ENCODE measurements around the gene OR1F1. TPM values are rescaled to one million over a fixed set of nuclear protein-coding genes. Genes with fewer than 3 reads are reported as not detected.

OR1F1 gene
- total RNA-seq, 1 experiment from 2014 or later = 0.26 TPM

GRCh38 chr16:3145151-3145550, 42.9 kb upstream of the OR1F1 start:
- Histone ChIP-seq H3K27me3 (ENCODE audit: control insufficient read depth, insufficient read depth, low read length) (no peaks in the 10 kb centered on the region), H3K27ac (ENCODE audit: low read length) (no peak overlapping the region), H3K4me3 (ENCODE audit: low read depth in 2 of 2, low read length in 2 of 2) (no peak overlapping the region), H3K36me3 (ENCODE audit: control insufficient read depth, insufficient read depth, low read length) (peaks cover 2% of the 10 kb centered on the region; the same call in 1 of the 2 replicates), H3K4me1 (ENCODE audit: control insufficient read depth, insufficient read depth, low read length) (peaks cover 10% of the 10 kb centered on the region; the same call in 1 of the 2 replicates), H3K9me3 (ENCODE audit: control insufficient read depth, insufficient read depth, low read depth, low read length) (no peaks in the 10 kb centered on the region)
- no peak for DNase-seq (ENCODE audit: low read depth, low spot score)
- ATAC-seq = no peak
- TF ChIP-seq, protein P1, sequence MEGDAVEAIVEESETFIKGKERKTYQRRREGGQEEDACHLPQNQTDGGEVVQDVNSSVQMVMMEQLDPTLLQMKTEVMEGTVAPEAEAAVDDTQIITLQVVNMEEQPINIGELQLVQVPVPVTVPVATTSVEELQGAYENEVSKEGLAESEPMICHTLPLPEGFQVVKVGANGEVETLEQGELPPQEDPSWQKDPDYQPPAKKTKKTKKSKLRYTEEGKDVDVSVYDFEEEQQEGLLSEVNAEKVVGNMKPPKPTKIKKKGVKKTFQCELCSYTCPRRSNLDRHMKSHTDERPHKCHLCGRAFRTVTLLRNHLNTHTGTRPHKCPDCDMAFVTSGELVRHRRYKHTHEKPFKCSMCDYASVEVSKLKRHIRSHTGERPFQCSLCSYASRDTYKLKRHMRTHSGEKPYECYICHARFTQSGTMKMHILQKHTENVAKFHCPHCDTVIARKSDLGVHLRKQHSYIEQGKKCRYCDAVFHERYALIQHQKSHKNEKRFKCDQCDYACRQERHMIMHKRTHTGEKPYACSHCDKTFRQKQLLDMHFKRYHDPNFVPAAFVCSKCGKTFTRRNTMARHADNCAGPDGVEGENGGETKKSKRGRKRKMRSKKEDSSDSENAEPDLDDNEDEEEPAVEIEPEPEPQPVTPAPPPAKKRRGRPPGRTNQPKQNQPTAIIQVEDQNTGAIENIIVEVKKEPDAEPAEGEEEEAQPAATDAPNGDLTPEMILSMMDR (IDR thresholded peaks at IDR 0.05) = no peak
- TF ChIP-seq POLR2AphosphoS5 (IDR thresholded peaks at IDR 0.05; ENCODE audit: low read depth, low read length) (no peak), SIN3A (IDR thresholded peaks at IDR 0.05; ENCODE audit: borderline replicate concordance, insufficient read depth, low read depth, low read length) (no peak), TCF7L2 (IDR thresholded peaks at IDR 0.05; ENCODE audit: low read depth, low read length) (no peak)
- TF ChIP-seq, protein P2, sequence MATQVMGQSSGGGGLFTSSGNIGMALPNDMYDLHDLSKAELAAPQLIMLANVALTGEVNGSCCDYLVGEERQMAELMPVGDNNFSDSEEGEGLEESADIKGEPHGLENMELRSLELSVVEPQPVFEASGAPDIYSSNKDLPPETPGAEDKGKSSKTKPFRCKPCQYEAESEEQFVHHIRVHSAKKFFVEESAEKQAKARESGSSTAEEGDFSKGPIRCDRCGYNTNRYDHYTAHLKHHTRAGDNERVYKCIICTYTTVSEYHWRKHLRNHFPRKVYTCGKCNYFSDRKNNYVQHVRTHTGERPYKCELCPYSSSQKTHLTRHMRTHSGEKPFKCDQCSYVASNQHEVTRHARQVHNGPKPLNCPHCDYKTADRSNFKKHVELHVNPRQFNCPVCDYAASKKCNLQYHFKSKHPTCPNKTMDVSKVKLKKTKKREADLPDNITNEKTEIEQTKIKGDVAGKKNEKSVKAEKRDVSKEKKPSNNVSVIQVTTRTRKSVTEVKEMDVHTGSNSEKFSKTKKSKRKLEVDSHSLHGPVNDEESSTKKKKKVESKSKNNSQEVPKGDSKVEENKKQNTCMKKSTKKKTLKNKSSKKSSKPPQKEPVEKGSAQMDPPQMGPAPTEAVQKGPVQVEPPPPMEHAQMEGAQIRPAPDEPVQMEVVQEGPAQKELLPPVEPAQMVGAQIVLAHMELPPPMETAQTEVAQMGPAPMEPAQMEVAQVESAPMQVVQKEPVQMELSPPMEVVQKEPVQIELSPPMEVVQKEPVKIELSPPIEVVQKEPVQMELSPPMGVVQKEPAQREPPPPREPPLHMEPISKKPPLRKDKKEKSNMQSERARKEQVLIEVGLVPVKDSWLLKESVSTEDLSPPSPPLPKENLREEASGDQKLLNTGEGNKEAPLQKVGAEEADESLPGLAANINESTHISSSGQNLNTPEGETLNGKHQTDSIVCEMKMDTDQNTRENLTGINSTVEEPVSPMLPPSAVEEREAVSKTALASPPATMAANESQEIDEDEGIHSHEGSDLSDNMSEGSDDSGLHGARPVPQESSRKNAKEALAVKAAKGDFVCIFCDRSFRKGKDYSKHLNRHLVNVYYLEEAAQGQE (IDR thresholded peaks at IDR 0.05; ENCODE audit: insufficient read depth in 1 of 2, low read depth in 2 of 2, low read length in 1 of 2) = no peak
- in situ Hi-C loops (cut with HindIII; ENCODE audit: low pct_unique_long_range_greater_than_20kb, low sequenced_read_pairs) = no loop called here
- CTCF ChIA-PET = no interaction called here
- POLR2A ChIA-PET = interaction anchor here (0.6 kb wide), 1 partner anchor 70 kb away, joined by 3 read pairs; no protein-coding TSS in a partner anchor
- intact Hi-C loops (cut with micrococcal nuclease; ENCODE audit: unreplicated experiment) = no loop called here
- BruUV-seq (replicated peaks) = no TSS peak

DNA sequence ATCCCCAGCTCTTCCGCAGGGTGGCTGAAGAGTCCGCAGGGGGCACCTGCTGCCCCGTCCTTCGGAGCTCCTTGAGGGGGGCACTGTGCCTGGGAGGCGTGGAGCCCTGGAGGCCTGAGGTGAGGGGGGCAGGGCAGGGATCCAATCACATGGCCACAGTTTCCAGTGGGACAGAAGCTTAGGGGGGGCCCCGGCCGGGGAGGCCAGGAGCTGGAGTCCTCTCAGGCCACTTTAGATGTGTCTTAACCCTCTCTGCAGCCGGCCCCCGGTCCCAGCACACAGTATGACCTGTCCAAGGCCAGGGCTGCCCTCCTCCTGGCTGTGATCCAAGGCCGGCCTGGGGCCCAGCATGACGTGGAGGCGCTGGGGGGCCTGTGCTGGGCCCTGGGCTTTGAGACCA, 42.3 kb upstream of the OR1F1 start:
- ATAC-seq (no peak), DNase-seq (ENCODE audit: low read depth, low spot score) (no peak)
- Histone ChIP-seq H3K4me1 (ENCODE audit: control insufficient read depth, insufficient read depth, low read length) (peaks cover 10% of the 10 kb centered on the region; the same call in 1 of the 2 replicates), H3K36me3 (ENCODE audit: control insufficient read depth, insufficient read depth, low read length) (peaks cover 2% of the 10 kb centered on the region; the same call in 1 of the 2 replicates), H3K27me3 (ENCODE audit: control insufficient read depth, insufficient read depth, low read length) (no peaks in the 10 kb centered on the region), H3K27ac (ENCODE audit: low read length) (no peak overlapping the region), H3K9me3 (ENCODE audit: control insufficient read depth, insufficient read depth, low read depth, low read length) (no peaks in the 10 kb centered on the region), H3K4me3 (ENCODE audit: low read depth in 2 of 2, low read length in 2 of 2) (no peak overlapping the region)
- in situ Hi-C loops (cut with HindIII; ENCODE audit: low pct_unique_long_range_greater_than_20kb, low sequenced_read_pairs) = no loop called here
- ChIA-PET POLR2A (no interaction called here), CTCF (no interaction called here)
- no TSS peak for BruUV-seq (replicated peaks)
- TF ChIP-seq, protein P1 (IDR thresholded peaks at IDR 0.05) = no peak
- no peak for TF ChIP-seq POLR2AphosphoS5 (IDR thresholded peaks at IDR 0.05; ENCODE audit: low read depth, low read length)
- no peak for TF ChIP-seq TCF7L2 (IDR thresholded peaks at IDR 0.05; ENCODE audit: low read depth, low read length)
- TF ChIP-seq, protein P2 (IDR thresholded peaks at IDR 0.05; ENCODE audit: insufficient read depth in 1 of 2, low read depth in 2 of 2, low read length in 1 of 2) = no peak
- no peak for TF ChIP-seq SIN3A (IDR thresholded peaks at IDR 0.05; ENCODE audit: borderline replicate concordance, insufficient read depth, low read depth, low read length)
- intact Hi-C loops (cut with micrococcal nuclease; ENCODE audit: unreplicated experiment) = no loop called here

Data from Panc1 (cell line).